Esophagus muscularis mucosa (tissue), 4 donors: ENCODE measurements around the gene NHLRC1.

Experiments used
- CTCF ChIP-seq, 3 experiments: fragments of 200-600 bp in 2 of 3; fragments of 450-650 bp in 1 of 3; sonication (generic) in 2 of 3; IDR thresholded peaks; one replicate each; pipeline ENCODE4 v1.5.1; 2017 to 2019; ENCODE audit warnings: antibody characterized with exemption in 3 of 3, mild to moderate bottlenecking in 2 of 3, moderate library complexity in 1 of 3
- EP300 ChIP-seq: sonication (generic); formaldehyde crosslinking; IDR thresholded peaks from one replicate; pipeline ENCODE4 v1.6.1; 2017; ENCODE audit warnings: antibody characterized with exemption
- POLR2A ChIP-seq: fragments of 450-650 bp; IDR thresholded peaks from one replicate; pipeline ENCODE4 v1.6.1; 2017; ENCODE audit warnings: antibody characterized with exemption, moderate library complexity, mild to moderate bottlenecking, low read depth
- POLR2AphosphoS5 ChIP-seq, 2 donors: sonication (generic); formaldehyde crosslinking; IDR thresholded peaks; one replicate each; pipeline ENCODE4 v1.6.1; 2017; ENCODE audit warnings: antibody characterized with exemption in 2 of 2

DNA sequence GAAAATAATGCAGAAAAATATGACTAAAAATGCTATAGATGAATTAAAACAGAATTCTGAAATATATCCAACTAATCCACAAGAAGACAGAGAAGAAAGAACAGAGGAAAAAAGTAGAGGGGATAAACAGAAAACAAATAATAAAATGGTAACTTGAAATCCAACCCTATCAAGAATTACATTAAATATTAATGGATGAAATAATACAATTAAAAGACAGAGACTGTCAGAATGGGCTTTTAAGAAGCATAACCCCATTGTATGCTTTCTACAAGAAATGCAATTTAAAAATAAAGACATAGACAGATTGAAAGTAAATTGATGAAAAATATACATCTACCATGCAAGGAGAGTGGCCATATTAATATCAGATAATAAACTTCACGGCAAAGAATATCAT lies 15.4 kb downstream of the NHLRC1 start:
- TF ChIP-seq POLR2A, result no peak
- no peak for TF ChIP-seq CTCF (IDR thresholded peaks at IDR 0.05)
- no peak for TF ChIP-seq EP300
- TF ChIP-seq POLR2AphosphoS5 (IDR thresholded peaks at IDR 0.05), result no peak
